Measurements from ENCODE around the gene MCC. TPM values are rescaled to one million over a fixed set of nuclear protein-coding genes. Genes with fewer than 3 reads are reported as not detected.

MCC gene
- total RNA-seq, 4 donors from 2014 or later: 17.1 to 90.7 (median 40.1) TPM

DNA sequence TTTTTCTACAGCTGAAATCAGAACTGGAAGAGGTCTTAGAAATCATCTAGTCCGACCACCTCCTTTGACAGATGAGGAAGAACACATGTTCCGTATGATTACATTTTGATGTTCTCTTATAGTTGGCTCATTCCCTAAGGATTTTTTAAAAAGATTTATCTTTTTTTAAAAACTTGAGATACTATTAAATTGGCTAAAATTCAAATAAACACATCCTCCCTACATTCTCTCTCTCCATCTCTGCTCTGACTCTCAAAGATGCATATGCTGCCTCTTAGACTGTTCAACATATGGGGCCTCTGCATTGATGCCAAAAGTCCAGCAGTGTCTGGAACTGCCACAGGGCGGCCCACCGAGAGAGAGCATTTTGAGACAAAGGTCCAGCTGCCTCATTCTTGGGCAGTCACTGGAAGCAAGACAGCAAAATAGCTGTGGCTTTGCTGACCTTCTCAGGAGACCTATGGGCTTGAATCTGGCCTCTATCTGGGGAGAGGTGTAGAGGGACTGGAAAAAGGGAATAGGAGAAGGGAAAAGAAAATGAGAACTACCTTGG lies 40.7 kb downstream of the MCC start:
- Histone ChIP-seq H3K4me1 (no peaks in the 10 kb centered on the region), H3K27me3 (no peaks in the 10 kb centered on the region), H3K9me3 (no peaks in the 10 kb centered on the region), H3K4me3 (no peak overlapping the region), H3K27ac (no peak overlapping the region), H3K36me3 (no peaks in the 10 kb centered on the region)
- no peak for TF ChIP-seq POLR2A (IDR thresholded peaks at IDR 0.05)
- TF ChIP-seq, protein P1, sequence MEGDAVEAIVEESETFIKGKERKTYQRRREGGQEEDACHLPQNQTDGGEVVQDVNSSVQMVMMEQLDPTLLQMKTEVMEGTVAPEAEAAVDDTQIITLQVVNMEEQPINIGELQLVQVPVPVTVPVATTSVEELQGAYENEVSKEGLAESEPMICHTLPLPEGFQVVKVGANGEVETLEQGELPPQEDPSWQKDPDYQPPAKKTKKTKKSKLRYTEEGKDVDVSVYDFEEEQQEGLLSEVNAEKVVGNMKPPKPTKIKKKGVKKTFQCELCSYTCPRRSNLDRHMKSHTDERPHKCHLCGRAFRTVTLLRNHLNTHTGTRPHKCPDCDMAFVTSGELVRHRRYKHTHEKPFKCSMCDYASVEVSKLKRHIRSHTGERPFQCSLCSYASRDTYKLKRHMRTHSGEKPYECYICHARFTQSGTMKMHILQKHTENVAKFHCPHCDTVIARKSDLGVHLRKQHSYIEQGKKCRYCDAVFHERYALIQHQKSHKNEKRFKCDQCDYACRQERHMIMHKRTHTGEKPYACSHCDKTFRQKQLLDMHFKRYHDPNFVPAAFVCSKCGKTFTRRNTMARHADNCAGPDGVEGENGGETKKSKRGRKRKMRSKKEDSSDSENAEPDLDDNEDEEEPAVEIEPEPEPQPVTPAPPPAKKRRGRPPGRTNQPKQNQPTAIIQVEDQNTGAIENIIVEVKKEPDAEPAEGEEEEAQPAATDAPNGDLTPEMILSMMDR (IDR thresholded peaks at IDR 0.05): no peak
- intact Hi-C loops (cut with DNase I; ENCODE audit: low total_unique reads): no loop called here
- DNase-seq: no peak

GRCh38 chr5:113446358-113446927 lies 41.8 kb downstream of the MCC start:
- Histone ChIP-seq H3K27me3 (no peaks in the 10 kb centered on the region), H3K4me3 (no peak overlapping the region), H3K36me3 (no peaks in the 10 kb centered on the region), H3K4me1 (no peaks in the 10 kb centered on the region), H3K9me3 (no peaks in the 10 kb centered on the region), H3K27ac (no peak overlapping the region)
- intact Hi-C loops (cut with DNase I; ENCODE audit: low total_unique reads): no loop called here
- DNase-seq: no peak
- TF ChIP-seq, protein P1 (IDR thresholded peaks at IDR 0.05): no peak
- no peak for TF ChIP-seq POLR2A (IDR thresholded peaks at IDR 0.05)

- no peaks in the 10 kb centered on the region for H3K9me3 ChIP-seq
- DNase-seq: no peak
- intact Hi-C loops (cut with DNase I; ENCODE audit: low total_unique reads): no loop called here
- no peak for TF ChIP-seq POLR2A (IDR thresholded peaks at IDR 0.05)
- TF ChIP-seq, protein P1 (IDR thresholded peaks at IDR 0.05): no peak
- no peaks in the 10 kb centered on the region for H3K36me3 ChIP-seq
- no peaks in the 10 kb centered on the region for H3K27me3 ChIP-seq
- H3K4me3 ChIP-seq: no peak overlapping the region
- H3K27ac ChIP-seq: no peak overlapping the region
- H3K4me1 ChIP-seq: no peaks in the 10 kb centered on the region
Measured at GRCh38 chr5:113437111-113437510, 51.1 kb downstream of the MCC start.

GRCh38 chr5:113435575-113435974 lies 52.7 kb downstream of the MCC start:
- no peak overlapping the region for H3K4me3 ChIP-seq
- H3K27ac ChIP-seq: no peak overlapping the region
- no peaks in the 10 kb centered on the region for H3K27me3 ChIP-seq
- intact Hi-C loops (cut with DNase I; ENCODE audit: low total_unique reads): no loop called here
- H3K9me3 ChIP-seq: no peaks in the 10 kb centered on the region
- DNase-seq: no peak
- no peaks in the 10 kb centered on the region for H3K4me1 ChIP-seq
- no peaks in the 10 kb centered on the region for H3K36me3 ChIP-seq
- no peak for TF ChIP-seq POLR2A (IDR thresholded peaks at IDR 0.05)
- TF ChIP-seq, protein P1 (IDR thresholded peaks at IDR 0.05): no peak

GRCh38 chr5:113434889-113435288 lies 53.4 kb downstream of the MCC start, which contains the start of gene TSSK1B:
TSS of gene TSSK1B (minus strand) at chr5:113434989. CDS start at chr5:113434839, 150 bp downstream.
- Histone ChIP-seq H3K4me3 (no peak within 1 kb of the TSS), H3K36me3 (no peaks in the 10 kb centered on the region), H3K4me1 (no peaks in the 10 kb centered on the region), H3K9me3 (no peaks in the 10 kb centered on the region), H3K27me3 (no peaks in the 10 kb centered on the region), H3K27ac (no peak within 1 kb of the TSS)
- intact Hi-C loops (cut with DNase I; ENCODE audit: low total_unique reads): no loop called here
- no peak for TF ChIP-seq POLR2A (IDR thresholded peaks at IDR 0.05)
- TF ChIP-seq, protein P1 (IDR thresholded peaks at IDR 0.05): no peak
- no peak for DNase-seq

Measured in uterus (tissue), 4 donors.